Progenitor cell of endocrine pancreas (in vitro differentiated cells): ENCODE data around the gene PSMB5. TPM values are rescaled to one million over a fixed set of nuclear protein-coding genes. Genes with fewer than 3 reads are reported as not detected.

Source experiments
- DNase-seq: peaks from one replicate; pipeline ENCODE4 v3.0.0; 2021; ENCODE audit warnings: low spot score; ENCODE audit not compliant: unreplicated experiment
- H3K27ac Mint-ChIP-seq: 2 replicates; pipeline ENCODE4 v1.8.0; 2021; ENCODE audit warnings: mild to moderate bottlenecking, moderate library complexity, mixed read lengths
- H3K27me3 Mint-ChIP-seq: 2 replicates; pipeline ENCODE4 v1.8.0; 2021; ENCODE audit warnings: mixed read lengths
- H3K36me3 Mint-ChIP-seq: 2 replicates; pipeline ENCODE4 v1.8.0; 2022; ENCODE audit warnings: mixed read lengths; ENCODE audit not compliant: insufficient read depth
- H3K4me1 Mint-ChIP-seq: 2 replicates; pipeline ENCODE4 v1.8.0; 2021; ENCODE audit warnings: low read depth, mixed read lengths
- H3K4me3 Mint-ChIP-seq: 2 replicates; pipeline ENCODE4 v1.8.0; 2021; ENCODE audit warnings: low read depth, mild to moderate bottlenecking, moderate library complexity, mixed read lengths
- H3K9me3 Mint-ChIP-seq: 2 replicates; pipeline ENCODE4 v1.8.0; 2021; ENCODE audit warnings: low read depth, mixed read lengths
- CTCF ChIP-seq: fragments of 200-600 bp; sonication (generic); IDR thresholded peaks from one replicate; pipeline ENCODE4 v1.5.0; 2021; ENCODE audit warnings: antibody characterized with exemption, mild to moderate bottlenecking; ENCODE audit not compliant: unreplicated experiment
- total RNA-seq: library from RNA; stranded (reverse); gene quantifications from 2 replicates; pipeline ENCODE4 v1.2.1, GENCODE V29; 2021

The PSMB5 gene
- total RNA-seq, 1 donor from 2014 or later: 156 TPM

- H3K4me1 Mint-ChIP-seq: peaks cover 2% of the 10 kb centered on the region
- H3K36me3 Mint-ChIP-seq: peaks cover 4% of the 10 kb centered on the region
- H3K9me3 Mint-ChIP-seq: no peaks in the 10 kb centered on the region
- no peak for TF ChIP-seq CTCF
- peak overlapping the region; percentile 10 for H3K27ac Mint-ChIP-seq
- no peak for DNase-seq
- H3K4me3 Mint-ChIP-seq: no peak overlapping the region
- H3K27me3 Mint-ChIP-seq: peaks cover 7% of the 10 kb centered on the region
Observed at GRCh38 chr14:23045419-23046357, 11.0 kb upstream of the PSMB5 start.

- DNase-seq: no peak
- Mint-ChIP-seq H3K9me3 (no peaks in the 10 kb centered on the region), H3K27me3 (peaks cover 7% of the 10 kb centered on the region), H3K36me3 (peaks cover 4% of the 10 kb centered on the region), H3K4me3 (no peak overlapping the region), H3K27ac (no peak overlapping the region), H3K4me1 (peaks cover 2% of the 10 kb centered on the region)
- TF ChIP-seq CTCF: no peak
Observed at GRCh38 chr14:23044840-23045239, 10.1 kb upstream of the PSMB5 start.

- TF ChIP-seq CTCF: no peak
- no peak overlapping the region for H3K27ac Mint-ChIP-seq
Observed at GRCh38 chr14:23043754-23044153, 9.1 kb upstream of the PSMB5 start.

GRCh38 chr14:23043145-23043544 is 8.4 kb upstream of the PSMB5 start:
- peaks cover 4% of the 10 kb centered on the region for H3K36me3 Mint-ChIP-seq
- H3K4me3 Mint-ChIP-seq: no peak overlapping the region
- DNase-seq: no peak
- H3K4me1 Mint-ChIP-seq: peaks cover 2% of the 10 kb centered on the region
- H3K9me3 Mint-ChIP-seq: no peaks in the 10 kb centered on the region
- TF ChIP-seq CTCF: no peak
- H3K27ac Mint-ChIP-seq: no peak overlapping the region
- peaks cover 7% of the 10 kb centered on the region for H3K27me3 Mint-ChIP-seq

More at GRCh38 chr14:23043754-23044153, 9.1 kb upstream of the PSMB5 start:
- H3K4me3 Mint-ChIP-seq: no peak overlapping the region
- H3K27me3 Mint-ChIP-seq: peaks cover 7% of the 10 kb centered on the region
- H3K36me3 Mint-ChIP-seq: peaks cover 4% of the 10 kb centered on the region
- peaks cover 2% of the 10 kb centered on the region for H3K4me1 Mint-ChIP-seq
- H3K9me3 Mint-ChIP-seq: no peaks in the 10 kb centered on the region
- no peak for DNase-seq

- H3K27ac Mint-ChIP-seq: no peak within 1 kb of the TSS
- peaks cover 2% of the 10 kb centered on the region for H3K4me1 Mint-ChIP-seq
- no peak within 1 kb of the TSS for H3K4me3 Mint-ChIP-seq
- no peaks in the 10 kb centered on the region for H3K9me3 Mint-ChIP-seq
- peaks cover 7% of the 10 kb centered on the region for H3K27me3 Mint-ChIP-seq
- H3K36me3 Mint-ChIP-seq: peaks cover under 1% of the 10 kb centered on the region
- DNase-seq: no peak
- no peak for TF ChIP-seq CTCF
Observed at GRCh38 chr14:23042162-23042965, 7.7 kb upstream of the PSMB5 start, which contains the start of gene PSMB11. Gene PSMB11 (plus strand): TSS chr14:23042212. CDS start chr14:23042226, 14 bp downstream.
